Body of pancreas (tissue), 4 donors: Measurements from ENCODE around the gene ANKRD44. TPM values are rescaled to one million over a fixed set of nuclear protein-coding genes. Genes with fewer than 3 reads are reported as not detected.

Experiments
- ATAC-seq: fragments of 150-250 bp; one replicate; pipeline ENCODE4 v1.9.1; 2016
- DNase-seq, 4 donors: peaks; one replicate each; pipeline ENCODE4 v3.0.0-alpha.2; 2019
- H3K27ac ChIP-seq, 4 donors: fragments of 200-600 bp; sonication (generic); 1 replicate in 3 of 4; 2 replicates in 1 of 4; pipeline versions ENCODE4 v1.5.1 to v1.6.1; 2016 to 2019; ENCODE audit warnings: mild to moderate bottlenecking in 1 of 4, mixed read lengths in 1 of 4, moderate library complexity in 1 of 4
- H3K27me3 ChIP-seq, 2 donors: fragments of 200-600 bp; sonication (generic); one replicate each; pipeline ENCODE4 v1.6.0; 2016; ENCODE audit warnings: mild to moderate bottlenecking in 1 of 2
- H3K36me3 ChIP-seq, 2 donors: fragments of 200-600 bp; sonication (generic); replicated peaks in 1 of 2; 2 replicates each; pipeline ENCODE4 v1.5.1; 2016; ENCODE audit warnings: low read depth in 2 of 2; ENCODE audit not compliant: insufficient read depth in 1 of 2
- H3K4me1 ChIP-seq: fragments of 200-600 bp; sonication (generic); one replicate; pipeline ENCODE4 v1.6.0; 2016
- H3K4me3 ChIP-seq, 2 donors: fragments of 200-600 bp; sonication (generic); 1 replicate in 1 of 2; 2 replicates in 1 of 2; pipeline ENCODE4 v1.5.1; 2016 to 2019
- H3K9me3 ChIP-seq, 3 donors: fragments of 200-600 bp; sonication (generic); 1 replicate in 2 of 3; 2 replicates in 1 of 3; pipeline ENCODE4 v1.5.1; 2016
- POLR2A ChIP-seq, 3 donors: fragments of 450-650 bp; IDR thresholded peaks; one replicate each; pipeline ENCODE4 v1.6.1; 2016; ENCODE audit warnings: antibody characterized with exemption in 3 of 3, mild to moderate bottlenecking in 2 of 3
- WGBS, 2 donors: methylation state at CpG; one replicate each; pipeline ENCODE4 v1.1.5; 2017; 5-methylcytosine and 5-hydroxymethylcytosine counted together
- intact Hi-C: fragments of 100-400 bp; cut with DNase I; formaldehyde crosslinking; loops from one replicate; pipeline ENCODE4 v1.15.1; 2023
- total RNA-seq, 2 donors: library from RNA; depleted of rRNA; stranded (reverse); fragments of >200 nt; gene quantifications; one replicate each; pipeline ENCODE4 v1.1.0, GENCODE V29; 2016
- TF ChIP-seq, protein P1 (sequence below), 7 experiments: fragments of 450-650 bp in 4 of 7; fragments of 200-600 bp in 3 of 7; sonication (generic) in 3 of 7; IDR thresholded peaks; one replicate each; pipeline ENCODE4 v1.5.1; 2016 to 2019; ENCODE audit warnings: antibody characterized with exemption in 7 of 7

Gene ANKRD44
- total RNA-seq, 2 donors from 2014 or later: 12.2 TPM

DNA sequence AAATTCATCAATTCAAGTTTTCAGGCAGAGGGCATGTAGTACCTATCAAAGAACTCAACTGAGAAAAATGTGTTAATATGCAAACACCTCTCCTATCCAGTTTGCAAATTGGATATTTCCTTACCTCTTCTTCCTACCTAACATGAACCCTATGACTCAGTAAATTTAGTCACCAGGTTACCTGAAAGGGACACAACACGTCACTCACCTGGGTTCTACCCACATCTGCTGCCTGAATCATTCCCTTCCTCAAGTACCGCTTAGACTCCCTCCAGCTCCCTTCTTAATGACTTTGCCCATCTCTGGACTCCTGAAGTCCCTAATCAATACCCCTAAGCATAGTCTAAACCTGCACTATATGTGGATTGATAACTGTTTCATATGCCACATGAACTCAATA is 10.4 kb downstream of the ANKRD44 start:
- intact Hi-C loops: no loop called here
- H3K27me3 ChIP-seq: no peaks in the 10 kb centered on the region
- DNase-seq: no peak
- peaks cover 8% of the 10 kb centered on the region for H3K4me1 ChIP-seq
- no peak for ATAC-seq
- H3K4me3 ChIP-seq: no peak overlapping the region
- no peaks in the 10 kb centered on the region for H3K9me3 ChIP-seq
- 72 to 94% methylated on average over 2 of the region's 2 CpGs for WGBS, 2 donors
- no peak for TF ChIP-seq POLR2A (IDR thresholded peaks at IDR 0.05)
- TF ChIP-seq, protein P1, sequence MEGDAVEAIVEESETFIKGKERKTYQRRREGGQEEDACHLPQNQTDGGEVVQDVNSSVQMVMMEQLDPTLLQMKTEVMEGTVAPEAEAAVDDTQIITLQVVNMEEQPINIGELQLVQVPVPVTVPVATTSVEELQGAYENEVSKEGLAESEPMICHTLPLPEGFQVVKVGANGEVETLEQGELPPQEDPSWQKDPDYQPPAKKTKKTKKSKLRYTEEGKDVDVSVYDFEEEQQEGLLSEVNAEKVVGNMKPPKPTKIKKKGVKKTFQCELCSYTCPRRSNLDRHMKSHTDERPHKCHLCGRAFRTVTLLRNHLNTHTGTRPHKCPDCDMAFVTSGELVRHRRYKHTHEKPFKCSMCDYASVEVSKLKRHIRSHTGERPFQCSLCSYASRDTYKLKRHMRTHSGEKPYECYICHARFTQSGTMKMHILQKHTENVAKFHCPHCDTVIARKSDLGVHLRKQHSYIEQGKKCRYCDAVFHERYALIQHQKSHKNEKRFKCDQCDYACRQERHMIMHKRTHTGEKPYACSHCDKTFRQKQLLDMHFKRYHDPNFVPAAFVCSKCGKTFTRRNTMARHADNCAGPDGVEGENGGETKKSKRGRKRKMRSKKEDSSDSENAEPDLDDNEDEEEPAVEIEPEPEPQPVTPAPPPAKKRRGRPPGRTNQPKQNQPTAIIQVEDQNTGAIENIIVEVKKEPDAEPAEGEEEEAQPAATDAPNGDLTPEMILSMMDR (IDR thresholded peaks at IDR 0.05): no peak
- no peaks in the 10 kb centered on the region for H3K36me3 ChIP-seq
- no peak overlapping the region for H3K27ac ChIP-seq

DNA sequence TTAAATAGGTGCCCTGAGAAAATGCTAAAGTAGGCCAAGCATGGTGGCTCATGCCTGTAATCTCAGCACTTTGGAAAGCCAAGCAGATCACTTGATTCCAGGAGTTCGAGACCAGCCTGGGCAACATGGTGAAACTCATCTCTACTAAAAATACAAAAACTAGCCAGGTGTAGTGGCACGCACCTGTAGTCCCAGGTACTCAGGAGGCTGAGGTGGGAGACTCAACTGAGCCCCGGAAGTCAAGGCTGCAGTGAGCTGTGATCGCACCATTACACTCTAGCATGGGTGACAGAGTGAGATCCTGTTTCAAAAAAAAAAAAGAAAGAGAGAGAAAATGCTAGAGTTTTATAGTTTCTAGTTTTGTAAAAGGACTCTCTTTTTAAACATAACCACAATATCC is 12.0 kb downstream of the ANKRD44 start:
- Histone ChIP-seq H3K4me1 (no peaks in the 10 kb centered on the region), H3K36me3 (no peaks in the 10 kb centered on the region), H3K27me3 (no peaks in the 10 kb centered on the region), H3K9me3 (no peaks in the 10 kb centered on the region), H3K27ac (no peak overlapping the region), H3K4me3 (no peak overlapping the region)
- no peak for ATAC-seq
- intact Hi-C loops: no loop called here
- DNase-seq: no peak
- TF ChIP-seq, protein P1 (IDR thresholded peaks at IDR 0.05): no peak
- 96 to 97% methylated on average over 4 of the region's 4 CpGs for WGBS, 2 donors

GRCh38 chr2:197297772-197298318 is 12.7 kb downstream of the ANKRD44 start:
- intact Hi-C loops: no loop called here
- DNase-seq (no peak), ATAC-seq (no peak)
- TF ChIP-seq, protein P1 (IDR thresholded peaks at IDR 0.05): no peak
- no peak for TF ChIP-seq POLR2A (IDR thresholded peaks at IDR 0.05)
- no peak overlapping the region for H3K27ac ChIP-seq
- WGBS, 2 donors: 88 to 95% methylated on average over 4 of the region's 4 CpGs
- H3K9me3 ChIP-seq: no peaks in the 10 kb centered on the region
- H3K27me3 ChIP-seq: no peaks in the 10 kb centered on the region
- H3K4me3 ChIP-seq: no peak overlapping the region
- H3K4me1 ChIP-seq: no peaks in the 10 kb centered on the region
- no peaks in the 10 kb centered on the region for H3K36me3 ChIP-seq

- intact Hi-C loops: no loop called here
- WGBS, 2 donors: 80 to 88% methylated on average over 2 of the region's 2 CpGs
- no peaks in the 10 kb centered on the region for H3K9me3 ChIP-seq
- no peaks in the 10 kb centered on the region for H3K36me3 ChIP-seq
- no peaks in the 10 kb centered on the region for H3K4me1 ChIP-seq
- H3K27me3 ChIP-seq: no peaks in the 10 kb centered on the region
- no peak overlapping the region for H3K4me3 ChIP-seq
- no peak for ATAC-seq
- H3K27ac ChIP-seq: no peak overlapping the region
- DNase-seq: no peak
- no peak for TF ChIP-seq POLR2A (IDR thresholded peaks at IDR 0.05)
- TF ChIP-seq, protein P1 (IDR thresholded peaks at IDR 0.05): no peak
These were observed 13.3 kb downstream of the ANKRD44 start for GRCh38 chr2:197297266-197297665.

DNA sequence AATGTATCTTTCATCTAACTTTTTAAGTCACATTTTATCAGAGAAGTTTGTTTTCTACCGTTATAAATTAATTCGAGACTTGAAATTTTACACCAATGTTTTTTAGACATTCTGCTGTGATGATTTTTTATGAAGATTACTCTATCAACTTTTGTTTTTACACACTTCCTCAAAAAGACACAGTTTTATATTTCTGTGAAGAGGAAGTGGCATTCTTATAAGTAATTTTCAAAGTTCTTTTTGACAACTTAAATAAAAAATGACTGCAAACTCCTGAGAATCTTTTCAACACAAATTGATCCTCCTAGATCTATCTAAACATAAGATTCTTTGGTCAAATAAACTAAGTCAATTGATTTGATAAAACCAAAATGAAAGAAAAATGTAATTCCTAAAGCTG is 13.7 kb downstream of the ANKRD44 start:
- DNase-seq (no peak), ATAC-seq (no peak)
- no peaks in the 10 kb centered on the region for H3K4me1 ChIP-seq
- H3K4me3 ChIP-seq: no peak overlapping the region
- H3K36me3 ChIP-seq: no peaks in the 10 kb centered on the region
- no peak for TF ChIP-seq POLR2A (IDR thresholded peaks at IDR 0.05)
- TF ChIP-seq, protein P1 (IDR thresholded peaks at IDR 0.05): no peak
- no peak overlapping the region for H3K27ac ChIP-seq
- intact Hi-C loops: no loop called here
- 69 to 73% methylated on average over 2 of the region's 2 CpGs for WGBS, 2 donors
- no peaks in the 10 kb centered on the region for H3K27me3 ChIP-seq
- H3K9me3 ChIP-seq: no peaks in the 10 kb centered on the region
